Ovary (tissue), 3 donors: ENCODE data around the gene RABAC1.

Source experiments
- CTCF ChIP-seq, 3 donors: fragments of 450-650 bp in 2 of 3; fragments of 200-600 bp in 1 of 3; IDR thresholded peaks; one replicate each; pipeline versions ENCODE4 v1.5.1 to v1.8.0; 2016 to 2022; ENCODE audit warnings: antibody characterized with exemption in 3 of 3, mild to moderate bottlenecking in 1 of 3
- POLR2A ChIP-seq: fragments of 450-650 bp; IDR thresholded peaks from one replicate; pipeline ENCODE4 v1.6.1; 2017; ENCODE audit warnings: antibody characterized with exemption, mild to moderate bottlenecking, moderate library complexity
- donor health status: DM: no; HTN: no; CAD: no.

GRCh38 chr19:41968751-41969595, 9.9 kb upstream of the RABAC1 start:
- TF ChIP-seq CTCF (IDR thresholded peaks at IDR 0.05) (no peak), POLR2A (no peak)
